T47D (cell line): ENCODE results near the gene VAPB.
"Not testable (repeated sequence)": the region's sequence is repeated elsewhere in the genome, so short reads cannot be mapped to it uniquely, and the experiment has no call there.

Source experiments
- DNase-seq, 2 experiments: peaks; one replicate each; pipeline versions ENCODE4 v3.0.0 to v3.0.0-alpha.2; 2011 to 2012; ENCODE audit warnings: low read depth in 1 of 2, low spot score in 1 of 2
- JUND ChIP-seq: IDR thresholded peaks from 2 replicates; pipeline ENCODE4 v1.6.1; 2012; ENCODE audit warnings: low read depth
- in situ Hi-C: cut with HindIII; loops from 2 replicates; pipeline ENCODE4 v1.10.0; 2016; ENCODE audit warnings: low sequenced_read_pairs, low pct_unique_long_range_greater_than_20kb

VAPB gene

DNA sequence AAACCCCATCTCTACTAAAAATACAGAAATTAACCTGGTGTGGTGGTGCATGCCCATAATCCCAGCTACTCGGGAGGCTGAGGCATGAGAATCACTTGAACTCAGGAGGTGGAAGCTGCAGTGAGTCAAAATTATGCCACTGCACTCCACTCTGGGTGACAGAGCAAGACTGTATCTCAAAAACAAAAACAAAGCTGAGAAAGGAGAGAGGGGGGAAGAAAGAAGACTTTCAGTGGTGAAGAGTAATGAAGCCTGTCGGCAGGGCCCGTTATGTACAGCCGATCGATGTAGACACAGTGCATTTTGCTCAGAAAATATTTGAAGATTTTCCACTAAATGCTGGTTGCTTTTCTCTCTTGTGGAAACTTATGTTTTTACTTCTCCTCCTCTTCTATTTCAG lies 13.8 kb downstream of the VAPB start:
- TF ChIP-seq JUND, result no peak
- in situ Hi-C loops, result no loop called here
- no peak for DNase-seq

DNA sequence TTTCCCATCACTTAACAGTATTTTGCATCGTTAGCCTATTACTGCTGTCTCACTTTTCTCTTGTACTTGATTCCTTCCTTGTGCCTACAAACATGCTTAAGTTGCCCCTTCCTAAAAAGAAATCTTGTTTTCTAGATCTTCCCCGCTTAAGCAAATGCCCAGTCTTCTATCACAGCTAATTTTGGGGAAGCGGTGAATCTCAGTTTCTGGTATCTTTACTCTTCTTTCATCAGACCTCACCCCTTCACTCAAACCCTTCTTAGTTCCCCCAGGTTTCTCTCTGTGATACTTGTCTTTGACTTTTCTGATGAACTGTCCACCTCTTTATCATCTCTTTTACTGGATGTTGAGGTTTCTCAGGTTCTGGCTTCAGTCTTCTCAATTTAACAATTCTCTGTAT lies 14.2 kb downstream of the VAPB start:
- DNase-seq, result no peak
- no peak for TF ChIP-seq JUND
- in situ Hi-C loops, result no loop called here

DNA sequence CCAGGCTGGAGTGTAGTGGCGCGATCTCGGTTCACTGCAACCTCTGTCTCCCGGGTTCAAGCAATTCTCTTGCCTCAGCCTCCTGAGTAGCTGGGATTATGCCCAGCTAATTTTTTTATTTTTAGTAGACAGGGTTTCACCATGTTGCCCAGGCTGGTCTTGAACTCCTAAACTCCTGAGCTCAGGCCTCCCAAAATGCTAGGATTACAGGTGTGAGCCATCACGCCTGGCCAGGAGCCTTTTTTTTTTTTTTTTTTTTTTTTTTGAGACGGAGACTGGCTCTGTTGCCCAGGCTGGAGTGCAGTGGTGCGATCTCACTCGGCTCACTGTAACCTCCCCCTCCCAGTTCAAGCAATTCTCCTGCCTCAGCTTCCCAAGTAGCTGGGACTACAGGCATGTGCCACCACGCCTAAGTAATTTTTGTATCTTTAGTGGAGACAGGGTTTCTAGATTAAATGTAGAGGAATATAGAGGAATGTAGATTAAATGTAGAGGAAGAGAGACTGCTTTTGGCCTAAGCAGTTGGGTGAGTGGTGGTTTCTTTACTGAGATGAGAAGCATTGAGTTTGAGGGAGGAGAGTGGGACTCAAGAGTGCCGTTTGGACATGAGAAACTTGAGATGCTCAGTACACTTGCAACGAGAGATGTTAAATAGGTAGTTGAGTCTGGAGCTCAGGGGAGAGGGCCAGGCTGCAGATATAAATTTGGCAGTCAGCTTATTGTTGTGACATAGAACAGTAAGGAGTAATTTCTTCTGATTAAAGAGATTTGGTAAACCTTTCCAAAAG lies 16.7 kb downstream of the VAPB start:
- DNase-seq, result no peak
- in situ Hi-C loops, result no loop called here
- no peak for TF ChIP-seq JUND

DNA sequence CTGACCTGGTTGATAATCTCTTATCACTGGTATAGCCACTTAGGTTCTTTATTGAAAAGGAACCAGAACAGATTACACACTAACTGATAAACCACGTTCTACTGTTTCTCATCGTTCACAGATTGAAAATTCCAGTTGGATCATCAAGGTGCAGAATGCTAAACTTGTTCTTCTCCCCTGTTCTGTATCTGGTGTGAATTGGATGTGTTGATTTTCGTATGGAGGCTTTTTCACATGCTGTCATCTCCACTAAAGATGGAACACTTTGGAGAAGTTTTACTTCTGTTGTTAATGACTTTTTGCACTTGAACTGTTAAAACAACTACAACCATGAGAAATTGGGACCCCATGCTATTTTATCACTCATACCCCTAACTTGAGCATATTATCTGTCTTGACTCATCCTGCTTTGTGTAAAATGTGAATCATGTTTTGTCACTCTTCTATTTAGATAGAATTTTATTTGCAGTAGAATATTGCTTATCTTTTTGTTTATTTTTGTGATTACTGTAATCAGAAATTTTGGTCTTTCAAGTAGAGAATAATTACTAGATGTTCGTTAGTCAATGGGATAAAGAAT lies 17.5 kb downstream of the VAPB start:
- TF ChIP-seq JUND, result no peak
- in situ Hi-C loops, result no loop called here
- DNase-seq, result no peak

DNA sequence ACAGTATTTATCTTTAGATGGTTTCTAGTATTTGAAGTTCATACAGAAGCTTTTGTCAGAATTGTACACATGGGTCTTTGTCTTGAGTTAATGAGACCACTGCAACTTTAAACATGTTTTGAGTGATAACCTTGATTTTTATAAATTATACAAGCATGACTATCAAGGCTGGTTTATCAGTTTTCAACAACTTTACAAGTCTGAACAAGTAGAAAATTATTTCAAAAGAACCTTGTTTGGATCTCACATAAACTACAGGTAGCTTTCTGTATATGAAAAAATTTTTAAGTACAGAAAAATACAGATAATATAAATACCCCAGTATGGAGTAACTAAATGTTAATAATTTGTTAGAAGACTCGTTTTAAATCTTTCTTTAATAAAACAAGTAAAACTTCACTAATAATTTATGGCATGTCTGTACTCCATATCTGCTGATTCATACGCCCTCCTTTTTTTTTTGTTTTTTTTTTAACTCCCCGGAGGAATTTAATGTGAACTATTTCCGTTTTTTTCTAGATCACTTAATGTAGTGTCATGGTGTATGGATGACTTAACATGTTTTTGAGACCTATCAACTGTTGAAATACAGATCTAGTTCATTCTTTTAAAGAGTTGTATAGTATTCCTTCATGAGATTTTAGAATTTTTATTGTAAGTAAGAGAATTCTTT lies 18.3 kb downstream of the VAPB start:
- in situ Hi-C loops, result no loop called here
- no peak for DNase-seq
- TF ChIP-seq JUND, result no peak

DNA sequence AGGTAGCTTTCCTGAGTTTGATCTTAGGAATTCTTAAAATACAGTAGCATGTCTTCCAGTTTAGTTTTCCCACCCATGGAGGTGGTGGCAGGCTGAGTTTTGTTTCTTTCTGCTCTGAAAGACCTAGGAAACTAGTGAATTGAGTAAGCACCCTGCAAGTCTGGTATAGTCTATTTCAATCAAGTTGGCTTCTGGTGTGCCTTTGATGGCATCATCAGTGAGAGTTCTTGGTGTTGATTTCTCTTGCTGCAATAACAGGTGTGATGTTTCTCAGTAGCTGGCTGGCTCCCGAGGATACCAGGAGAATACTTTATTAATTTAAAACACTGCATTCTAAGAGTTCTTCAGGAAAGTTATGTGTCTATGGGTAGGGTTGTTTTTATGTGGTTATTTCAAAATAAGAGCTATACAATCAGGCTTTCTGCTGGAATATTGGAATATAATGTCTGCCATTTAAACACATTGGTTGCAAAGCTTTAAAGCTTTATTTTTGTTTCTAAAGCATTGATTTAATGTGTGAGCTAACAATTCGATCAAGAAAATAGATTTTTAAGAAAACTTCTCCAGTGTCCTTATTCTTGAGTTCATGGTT lies 19.0 kb downstream of the VAPB start:
- TF ChIP-seq JUND, result no peak
- in situ Hi-C loops, result no loop called here
- no peak for DNase-seq

DNA sequence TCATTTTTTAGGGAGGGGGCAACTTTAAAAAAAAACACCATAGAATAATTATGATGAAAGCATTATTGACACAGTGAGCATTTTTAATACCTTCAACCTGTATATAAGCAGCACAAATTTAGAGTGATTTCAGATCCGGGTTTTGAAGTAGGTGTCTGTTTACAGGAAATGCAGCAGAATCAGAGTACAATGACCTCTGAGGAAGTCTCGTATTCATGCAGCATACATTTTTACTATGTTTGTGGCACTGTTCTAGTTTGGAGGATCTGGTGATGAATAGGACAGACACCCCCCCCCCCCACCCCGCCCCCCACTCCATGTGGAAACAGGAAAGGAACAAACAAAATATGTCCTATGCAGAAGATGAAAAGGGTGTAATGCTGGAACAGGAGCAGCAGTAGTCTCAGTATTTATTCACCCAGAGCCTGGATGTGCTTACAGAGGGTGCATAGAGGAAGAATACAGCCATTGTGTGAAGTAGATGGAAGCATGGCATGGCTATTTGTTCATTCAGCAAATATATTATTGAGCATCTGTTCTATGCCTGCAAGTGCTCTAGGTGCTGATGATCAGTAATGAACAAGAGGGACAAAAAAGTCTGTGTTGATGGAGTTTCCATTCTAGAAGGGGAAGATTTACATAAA lies 19.7 kb downstream of the VAPB start:
- in situ Hi-C loops, result no loop called here

DNA sequence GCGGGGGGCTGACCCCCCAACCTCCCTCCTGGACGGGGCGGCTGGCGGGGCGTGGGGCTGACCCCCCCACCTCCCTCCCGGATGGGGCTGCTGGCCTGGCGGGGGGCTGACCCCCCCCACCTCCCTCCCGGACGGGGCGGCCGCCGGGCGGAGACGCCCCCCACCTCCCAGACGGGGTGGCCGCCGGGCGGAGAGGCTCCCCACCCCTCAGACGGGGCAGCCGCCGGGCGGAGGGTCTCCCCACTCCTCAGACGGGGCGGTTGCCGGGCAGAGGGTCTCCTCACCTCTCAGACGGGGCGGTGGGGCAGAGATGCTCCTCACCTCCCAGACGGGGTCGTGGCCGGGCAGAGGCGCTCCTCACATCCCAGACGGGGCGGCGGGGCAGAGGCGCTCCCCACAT lies 25.2 kb downstream of the VAPB start:
- DNase-seq, in situ Hi-C loops: not testable (repeated sequence)

More for the DNA sequence above, 19.7 kb downstream of the VAPB start:
- no peak for TF ChIP-seq JUND
- no peak for DNase-seq

DNA sequence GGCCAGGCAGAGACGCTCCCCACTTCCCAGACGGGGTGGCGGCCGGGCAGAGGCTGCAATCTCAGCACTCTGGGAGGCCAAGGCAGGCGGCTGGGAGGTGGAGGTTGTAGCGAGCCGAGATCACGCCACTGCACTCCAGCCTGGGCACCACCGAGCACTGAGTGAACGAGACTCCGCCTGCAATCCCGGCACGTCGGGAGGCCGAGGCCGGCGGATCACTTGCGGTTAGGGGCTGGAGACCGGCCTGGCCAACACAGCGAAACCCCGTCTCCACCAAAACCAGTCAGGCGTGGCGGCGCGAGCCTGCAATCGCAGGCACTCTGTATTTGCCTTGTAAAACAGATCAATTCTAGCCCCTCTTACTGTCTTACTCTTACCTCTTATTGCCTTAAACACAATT lies 25.8 kb downstream of the VAPB start:
- DNase-seq, in situ Hi-C loops: not testable (repeated sequence)

DNA sequence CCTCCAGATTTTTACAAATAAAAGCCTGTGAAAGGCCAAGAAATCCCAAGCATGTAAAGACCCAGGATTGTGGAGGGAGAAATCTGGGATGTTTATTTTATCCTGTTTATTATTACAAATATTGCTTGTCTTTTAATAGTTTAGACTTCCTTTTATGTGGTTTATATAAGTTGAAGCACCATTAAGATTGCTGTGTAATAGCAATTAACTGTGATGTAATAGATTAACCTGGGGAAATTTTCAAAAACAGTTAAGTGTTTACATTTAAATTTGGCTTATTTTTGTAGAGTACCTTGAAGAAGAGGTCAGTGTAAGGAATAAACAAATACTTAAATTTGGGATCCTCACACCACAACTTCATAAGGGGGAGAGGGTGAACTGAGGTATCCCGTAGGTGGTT lies 27.0 kb downstream of the VAPB start:
- no peak for DNase-seq
- no peak for TF ChIP-seq JUND
- in situ Hi-C loops, result no loop called here

DNA sequence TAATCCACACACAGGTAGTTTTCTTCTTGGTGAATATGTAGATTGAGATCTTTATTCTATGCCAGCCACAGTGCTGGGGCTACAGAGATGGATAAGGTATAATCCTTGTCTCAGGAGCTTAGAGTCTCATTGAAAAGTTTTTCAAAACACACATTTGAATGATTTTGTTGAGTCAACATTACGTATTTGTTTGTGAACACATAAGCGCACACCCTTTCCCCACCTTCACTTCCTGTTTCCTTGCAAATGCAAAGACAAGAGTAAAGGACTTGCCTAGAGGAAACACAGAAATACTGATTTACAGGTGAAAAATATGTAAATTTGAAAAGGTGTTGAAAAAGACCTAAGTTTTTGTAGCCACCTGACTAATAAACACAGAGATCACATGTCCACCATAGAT lies 27.8 kb downstream of the VAPB start:
- no peak for TF ChIP-seq JUND
- no peak for DNase-seq
- in situ Hi-C loops, result no loop called here

DNA sequence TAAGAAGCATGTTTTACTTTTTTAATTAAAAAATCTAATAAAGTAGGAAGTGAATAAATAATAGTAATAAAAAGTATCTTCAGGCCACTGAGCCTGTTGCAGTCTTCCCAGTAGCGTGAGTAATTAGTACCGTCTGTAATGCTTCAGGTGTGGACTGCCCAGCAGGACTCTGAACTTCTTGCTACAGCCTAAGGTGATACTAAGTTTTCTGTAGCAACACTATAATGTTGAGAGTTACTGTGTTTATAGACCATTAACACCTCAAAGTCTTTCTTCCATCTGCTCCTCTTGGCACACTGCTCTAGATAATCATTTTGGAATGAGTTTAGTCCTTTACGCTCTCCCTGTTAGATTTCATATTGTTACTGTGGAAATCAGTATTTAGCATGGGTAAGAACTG lies 28.4 kb downstream of the VAPB start:
- no peak for TF ChIP-seq JUND
- in situ Hi-C loops, result no loop called here
- no peak for DNase-seq
